22Rv1 (cell line): ENCODE data around the gene RHOC.

Experiments used
- ZFX ChIP-seq: fragments of 450-650 bp; IDR thresholded peaks from 2 replicates; pipeline ENCODE4 v1.6.1; 2017; ENCODE audit warnings: antibody characterized with exemption, borderline replicate concordance
- TF ChIP-seq, protein P1 (sequence below): fragments of 450-650 bp; IDR thresholded peaks from 2 replicates; pipeline ENCODE4 v1.5.1; 2017; ENCODE audit warnings: mild to moderate bottlenecking

DNA sequence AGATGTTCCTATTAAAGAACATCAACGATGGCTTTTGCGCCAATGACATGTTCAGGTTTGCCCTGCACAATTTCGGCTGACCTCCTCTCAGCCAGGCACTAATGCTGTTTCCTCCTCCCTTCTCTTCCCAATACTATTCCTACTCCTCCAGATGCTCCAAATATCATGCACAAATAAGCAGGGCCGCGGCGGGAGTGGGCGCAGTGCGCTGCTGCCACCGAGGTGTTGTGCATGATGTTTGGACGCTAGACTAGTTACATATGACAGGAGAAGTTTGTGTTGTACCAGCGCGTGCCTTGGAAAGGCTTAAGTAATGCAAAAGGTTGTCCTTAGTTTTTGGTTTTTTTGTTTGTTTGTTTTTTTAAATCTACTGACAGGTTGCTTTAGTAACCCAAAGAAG is 41.5 kb upstream of the RHOC start:
- TF ChIP-seq, protein P1, sequence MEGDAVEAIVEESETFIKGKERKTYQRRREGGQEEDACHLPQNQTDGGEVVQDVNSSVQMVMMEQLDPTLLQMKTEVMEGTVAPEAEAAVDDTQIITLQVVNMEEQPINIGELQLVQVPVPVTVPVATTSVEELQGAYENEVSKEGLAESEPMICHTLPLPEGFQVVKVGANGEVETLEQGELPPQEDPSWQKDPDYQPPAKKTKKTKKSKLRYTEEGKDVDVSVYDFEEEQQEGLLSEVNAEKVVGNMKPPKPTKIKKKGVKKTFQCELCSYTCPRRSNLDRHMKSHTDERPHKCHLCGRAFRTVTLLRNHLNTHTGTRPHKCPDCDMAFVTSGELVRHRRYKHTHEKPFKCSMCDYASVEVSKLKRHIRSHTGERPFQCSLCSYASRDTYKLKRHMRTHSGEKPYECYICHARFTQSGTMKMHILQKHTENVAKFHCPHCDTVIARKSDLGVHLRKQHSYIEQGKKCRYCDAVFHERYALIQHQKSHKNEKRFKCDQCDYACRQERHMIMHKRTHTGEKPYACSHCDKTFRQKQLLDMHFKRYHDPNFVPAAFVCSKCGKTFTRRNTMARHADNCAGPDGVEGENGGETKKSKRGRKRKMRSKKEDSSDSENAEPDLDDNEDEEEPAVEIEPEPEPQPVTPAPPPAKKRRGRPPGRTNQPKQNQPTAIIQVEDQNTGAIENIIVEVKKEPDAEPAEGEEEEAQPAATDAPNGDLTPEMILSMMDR: no peak
- TF ChIP-seq ZFX: no peak
